GM12801 (cell line): ENCODE data around the gene GNG13.

Source experiments
- TF ChIP-seq, protein P1 (sequence below): IDR thresholded peaks from one replicate; pipeline ENCODE4 v1.5.1; 2011; ENCODE audit warnings: control low read depth; ENCODE audit not compliant: insufficient read length; ENCODE audit errors: extremely low read depth

The GNG13 gene

GRCh38 chr16:798666-799065 lies 1.9 kb downstream of the GNG13 start:
- TF ChIP-seq, protein P1, sequence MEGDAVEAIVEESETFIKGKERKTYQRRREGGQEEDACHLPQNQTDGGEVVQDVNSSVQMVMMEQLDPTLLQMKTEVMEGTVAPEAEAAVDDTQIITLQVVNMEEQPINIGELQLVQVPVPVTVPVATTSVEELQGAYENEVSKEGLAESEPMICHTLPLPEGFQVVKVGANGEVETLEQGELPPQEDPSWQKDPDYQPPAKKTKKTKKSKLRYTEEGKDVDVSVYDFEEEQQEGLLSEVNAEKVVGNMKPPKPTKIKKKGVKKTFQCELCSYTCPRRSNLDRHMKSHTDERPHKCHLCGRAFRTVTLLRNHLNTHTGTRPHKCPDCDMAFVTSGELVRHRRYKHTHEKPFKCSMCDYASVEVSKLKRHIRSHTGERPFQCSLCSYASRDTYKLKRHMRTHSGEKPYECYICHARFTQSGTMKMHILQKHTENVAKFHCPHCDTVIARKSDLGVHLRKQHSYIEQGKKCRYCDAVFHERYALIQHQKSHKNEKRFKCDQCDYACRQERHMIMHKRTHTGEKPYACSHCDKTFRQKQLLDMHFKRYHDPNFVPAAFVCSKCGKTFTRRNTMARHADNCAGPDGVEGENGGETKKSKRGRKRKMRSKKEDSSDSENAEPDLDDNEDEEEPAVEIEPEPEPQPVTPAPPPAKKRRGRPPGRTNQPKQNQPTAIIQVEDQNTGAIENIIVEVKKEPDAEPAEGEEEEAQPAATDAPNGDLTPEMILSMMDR, result no peak

DNA sequence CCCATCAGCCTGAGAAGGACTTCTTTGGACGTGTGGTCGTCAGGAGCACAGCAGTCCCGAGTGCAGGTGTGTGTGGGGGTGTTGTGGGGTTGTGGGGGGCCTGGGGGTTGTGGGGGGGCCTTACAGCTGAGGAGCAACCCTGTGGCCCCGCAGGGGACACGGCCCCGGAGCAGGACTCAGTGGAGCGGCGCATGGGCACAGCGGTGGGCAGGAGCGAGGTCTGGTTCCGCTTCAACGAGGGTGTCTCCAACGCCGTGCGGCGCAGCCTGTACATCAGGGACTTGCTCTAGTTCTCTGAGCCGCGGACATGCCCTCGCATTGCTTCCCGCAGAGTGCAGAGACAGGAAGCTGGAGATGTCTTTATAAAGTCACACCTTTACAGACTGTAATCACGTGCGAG lies 2.8 kb downstream of the GNG13 start:
- TF ChIP-seq, protein P1, result no peak

GRCh38 chr16:797120-797420 lies 3.5 kb downstream of the GNG13 start:
- TF ChIP-seq, protein P1, result no peak

DNA sequence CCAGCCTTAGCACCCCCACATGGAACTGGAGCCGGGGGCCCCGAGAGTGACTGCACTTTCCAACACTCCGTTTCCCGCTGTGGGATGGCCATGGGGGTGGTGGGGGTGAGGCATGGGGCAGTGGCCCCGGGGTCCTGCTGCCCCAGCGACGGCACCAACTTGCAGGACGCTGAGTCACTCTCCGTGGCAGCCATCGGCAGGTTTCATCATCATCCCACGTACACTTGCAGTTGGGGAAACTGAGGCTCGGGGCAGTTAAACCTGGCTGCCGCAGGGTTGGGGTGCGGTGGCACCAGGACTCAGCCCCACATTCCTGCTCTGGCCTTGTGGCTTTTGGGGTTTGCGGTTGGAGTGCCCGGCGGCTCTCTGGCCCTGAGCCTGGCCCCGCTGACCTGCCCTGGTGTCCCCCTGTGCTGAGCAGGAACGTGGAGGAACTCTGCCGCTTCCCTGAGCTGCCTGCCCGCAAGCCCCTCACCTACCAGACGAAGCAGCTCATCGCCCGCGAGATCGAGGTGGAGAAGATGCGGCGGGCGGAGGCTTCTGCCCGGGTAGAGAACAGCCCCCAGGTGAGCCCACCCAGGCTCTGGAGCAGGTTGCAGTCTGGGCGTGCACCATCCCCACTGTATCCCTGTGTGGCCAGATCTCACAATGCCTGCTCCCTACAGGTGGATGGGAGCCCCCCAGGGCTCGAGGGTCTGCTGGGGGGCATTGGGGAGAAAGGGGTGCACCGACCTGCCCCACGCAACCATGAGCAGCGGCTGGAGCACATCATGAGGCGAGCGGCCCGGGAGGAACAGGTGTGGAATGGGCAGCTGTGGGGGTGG lies 4.0 kb downstream of the GNG13 start:
- TF ChIP-seq, protein P1, result no peak

DNA sequence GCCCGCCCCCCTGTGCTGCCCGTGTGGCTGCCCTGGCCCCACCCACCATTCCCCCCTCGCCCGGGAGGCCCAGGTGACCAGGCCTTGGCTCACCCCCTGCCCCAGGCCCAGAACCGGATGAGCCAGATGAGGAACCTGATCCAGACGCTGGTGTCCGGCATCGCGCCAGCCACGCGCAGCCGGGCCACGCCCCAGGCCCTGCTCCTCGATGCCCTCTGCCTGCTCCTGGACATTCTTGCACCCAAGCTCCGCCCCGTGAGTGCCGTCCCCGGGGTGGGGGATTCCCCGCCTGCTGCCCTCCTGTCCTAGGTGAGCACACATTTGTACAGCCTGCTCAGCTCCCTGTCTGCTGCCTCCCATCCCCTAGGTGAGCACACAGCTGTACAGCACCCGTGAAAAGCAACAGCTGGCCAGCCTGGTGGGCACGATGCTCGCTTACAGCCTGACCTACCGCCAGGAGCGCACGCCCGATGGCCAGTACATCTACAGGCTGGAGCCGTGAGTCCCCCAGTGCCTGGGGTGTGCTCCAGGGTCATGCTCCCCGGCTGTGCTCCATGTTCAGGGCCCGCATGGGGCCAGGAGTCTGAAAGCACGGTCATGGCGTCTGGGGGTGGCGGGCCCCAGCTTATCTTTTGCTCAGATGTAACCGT lies 4.8 kb downstream of the GNG13 start:
- TF ChIP-seq, protein P1, result no peak

GRCh38 chr16:794853-795466 lies 5.6 kb downstream of the GNG13 start:
- TF ChIP-seq, protein P1, result no peak

GRCh38 chr16:794091-794822 lies 6.3 kb downstream of the GNG13 start:
- TF ChIP-seq, protein P1, result no peak
